ENCODE results near the gene LGR4. TPM values are rescaled to one million over a fixed set of nuclear protein-coding genes. Genes with fewer than 3 reads are reported as not detected.

The LGR4 gene
- total and polyA plus RNA-seq, 9 of the 15 experiments (the other 6 are each of a cell fraction or from before 2014, with no cell fraction given), result 0.94 to 10.1 (median 5.8) TPM

GRCh38 chr11:27392278-27393114 lies 80.1 kb downstream of the LGR4 start (continued):
- TF ChIP-seq HINFP (tag; conservative IDR thresholded peaks at IDR 0.05; ENCODE audit: low read depth), result no peak
- no peak for TF ChIP-seq PATZ1 (CRISPR knock-in tag; IDR thresholded peaks at IDR 0.05; ENCODE audit: borderline replicate concordance)
- TF ChIP-seq BRF1 (IDR thresholded peaks at IDR 0.05; ENCODE audit: borderline replicate concordance, extremely low read depth, insufficient read length), result no peak
- TF ChIP-seq PCBP1 (IDR thresholded peaks at IDR 0.05; ENCODE audit: low read depth, low read length, poor library complexity, severe bottlenecking), result no peak
- peak; percentile 40 for TF ChIP-seq MAFK (IDR thresholded peaks at IDR 0.05; ENCODE audit: low read length)
- no peak for TF ChIP-seq HNRNPL (IDR thresholded peaks at IDR 0.05; ENCODE audit: low read depth, low read length)
- peak; percentile 88 for TF ChIP-seq FOSL1 (tag; conservative IDR thresholded peaks at IDR 0.05)
- TF ChIP-seq CTBP1 (IDR thresholded peaks at IDR 0.05; ENCODE audit: borderline replicate concordance), result peak; percentile 54; the same call in 1 of the 2 replicates
- TF ChIP-seq TEAD4 (IDR thresholded peaks at IDR 0.05; ENCODE audit: low read length), result peak; percentile 95
- no peak for TF ChIP-seq TEAD4 (CRISPR knock-in tag; IDR thresholded peaks at IDR 0.05; ENCODE audit: borderline replicate concordance)
- peak; percentile 71 to 77; a peak in 3 of 4 replicates for TF ChIP-seq FOXK2 (conservative IDR thresholded peaks at IDR 0.05 in 1 of 2, IDR thresholded peaks at IDR 0.05 in 1 of 2; ENCODE audit: low read depth in 2 of 2)
- no peak for TF ChIP-seq ZNF165 (CRISPR knock-in tag; IDR thresholded peaks at IDR 0.05; ENCODE audit: borderline replicate concordance)
- peak; percentile 93 for TF ChIP-seq CBFA2T2 (conservative IDR thresholded peaks at IDR 0.05)
- no peak for TF ChIP-seq ZC3H8 (IDR thresholded peaks at IDR 0.05)
- peak; percentile 72 for TF ChIP-seq NFIC (IDR thresholded peaks at IDR 0.05)
- peak; percentile 94 for TF ChIP-seq JUND (IDR thresholded peaks at IDR 0.05; ENCODE audit: borderline replicate concordance, low read depth, low read length)
- peak; percentile 90; the same call in 2 of the 3 replicates for TF ChIP-seq JUND (tag; IDR thresholded peaks at IDR 0.05; ENCODE audit: borderline replicate concordance, low read depth, low read length)
- no peak; the same call in 1 of the 2 replicates for TF ChIP-seq TRIM28 (IDR thresholded peaks at IDR 0.05)
- peak; percentile 66; the same call in 1 of the 2 replicates for TF ChIP-seq BHLHE40 (IDR thresholded peaks at IDR 0.05; ENCODE audit: low read length)
- no peak for TF ChIP-seq ZC3H11A (IDR thresholded peaks at IDR 0.05; ENCODE audit: low read depth, low read length)
- TF ChIP-seq HCFC1 (IDR thresholded peaks at IDR 0.05; ENCODE audit: low read depth, low read length), result no peak
- TF ChIP-seq SOX6 (IDR thresholded peaks at IDR 0.05), result peak; percentile 91
- TF ChIP-seq GABPB2 (CRISPR knock-in tag; conservative IDR thresholded peaks at IDR 0.05), result no peak
- TF ChIP-seq TAL1 (IDR thresholded peaks at IDR 0.05), result peak; percentile 87
- peak; percentile 64; the same call in 1 of the 2 replicates for TF ChIP-seq ZNF175 (CRISPR knock-in tag; IDR thresholded peaks at IDR 0.05; ENCODE audit: low read depth)
- no peak for TF ChIP-seq KLF1 (tag; IDR thresholded peaks at IDR 0.05)
- TF ChIP-seq BRCA1 (IDR thresholded peaks at IDR 0.05), result no peak
- no peak for TF ChIP-seq BRCA1 (CRISPR knock-in tag; IDR thresholded peaks at IDR 0.05)
- peak; percentile 24; the same call in 1 of the 2 replicates for TF ChIP-seq ZNF316 (IDR thresholded peaks at IDR 0.05)
